ENCODE results near the gene EIF5. TPM values are rescaled to one million over a fixed set of nuclear protein-coding genes. Genes with fewer than 3 reads are reported as not detected.

EIF5 gene
- total RNA-seq, 2 experiments from 2014 or later = 237 to 292 TPM

- Histone ChIP-seq H4K20me1 (ENCODE audit: insufficient read depth, low read length) (peaks cover 54% of the 10 kb centered on the region), H2AFZ (ENCODE audit: low read length) (no peak overlapping the region), H3K9me2 (ENCODE audit: insufficient read depth, low read length) (no peaks in the 10 kb centered on the region), H3K4me3 (ENCODE audit: low read depth, low read length, poor library complexity, severe bottlenecking) (no peak overlapping the region), H3K9me3 (ENCODE audit: low read length) (no peaks in the 10 kb centered on the region), H3K27ac (ENCODE audit: low read depth, low read length, poor library complexity, severe bottlenecking) (no peak overlapping the region), H3K36me3 (ENCODE audit: insufficient read depth, low read length) (peaks cover 98% of the 10 kb centered on the region), H3K4me2 (ENCODE audit: low read length) (no peak overlapping the region), H3K79me2 (ENCODE audit: insufficient read depth, low read depth, low read length) (peaks cover 31% of the 10 kb centered on the region), H3K4me1 (ENCODE audit: insufficient read depth, low read length, poor library complexity, severe bottlenecking) (peaks cover 5% of the 10 kb centered on the region)
- no peak for DNase-seq (ENCODE audit: low spot score)
- BruUV-seq (replicated peaks) = TSS peak; percentile 0
- intact Hi-C loops (cut with micrococcal nuclease; ENCODE audit: unreplicated experiment) = no loop called here
- ChIA-PET CTCF (ENCODE audit: unreplicated experiment) (no interaction called here), POLR2A (interaction anchor here (0.7 kb wide), 1 partner anchor 75 kb away, joined by 3 read pairs; no protein-coding TSS in a partner anchor)
- TF ChIP-seq CTCF (conservative IDR thresholded peaks at IDR 0.05; ENCODE audit: low read length) (no peak), EZH2phosphoT487 (IDR thresholded peaks at IDR 0.05; ENCODE audit: borderline replicate concordance, low read depth, low read length) (no peak)
Observed at GRCh38 chr14:103340480-103341212, 6.6 kb downstream of the EIF5 start.

GRCh38 chr14:103341250-103342129 lies 7.5 kb downstream of the EIF5 start:
- H3K36me3 ChIP-seq (ENCODE audit: insufficient read depth, low read length) = peaks cover 90% of the 10 kb centered on the region
- peaks cover 46% of the 10 kb centered on the region for H4K20me1 ChIP-seq (ENCODE audit: insufficient read depth, low read length)
- no peaks in the 10 kb centered on the region for H3K9me2 ChIP-seq (ENCODE audit: insufficient read depth, low read length)
- no peak overlapping the region for H3K4me3 ChIP-seq (ENCODE audit: low read depth, low read length, poor library complexity, severe bottlenecking)
- H3K27ac ChIP-seq (ENCODE audit: low read depth, low read length, poor library complexity, severe bottlenecking) = no peak overlapping the region
- intact Hi-C loops (cut with micrococcal nuclease; ENCODE audit: unreplicated experiment) = no loop called here
- no peak overlapping the region for H2AFZ ChIP-seq (ENCODE audit: low read length)
- no peak for TF ChIP-seq EZH2phosphoT487 (IDR thresholded peaks at IDR 0.05; ENCODE audit: borderline replicate concordance, low read depth, low read length)
- no peak for TF ChIP-seq CTCF (conservative IDR thresholded peaks at IDR 0.05; ENCODE audit: low read length)
- ChIA-PET POLR2A (interaction anchor here (0.6 to 0.7 kb wide), 2 partner anchors 11 to 74 kb away, joined by 3 to 8 read pairs; no protein-coding TSS in a partner anchor), CTCF (ENCODE audit: unreplicated experiment) (no interaction called here)
- no peaks in the 10 kb centered on the region for H3K9me3 ChIP-seq (ENCODE audit: low read length)
- no TSS peak for BruUV-seq (replicated peaks)
- peaks cover 23% of the 10 kb centered on the region; the same call in 1 of the 2 replicates for H3K79me2 ChIP-seq (ENCODE audit: insufficient read depth, low read depth, low read length)
- no peak for DNase-seq (ENCODE audit: low spot score)
- no peaks in the 10 kb centered on the region for H3K4me1 ChIP-seq (ENCODE audit: insufficient read depth, low read length, poor library complexity, severe bottlenecking)
- no peak overlapping the region for H3K4me2 ChIP-seq (ENCODE audit: low read length)

Measured in OCI-LY7 (cell line).